GM12874 (cell line): Measurements from ENCODE around the gene UQCRC1.

Experiments used
- TF ChIP-seq, protein P1 (sequence below): IDR thresholded peaks from 2 replicates; pipeline ENCODE4 v1.5.1; 2011; ENCODE audit warnings: low read depth, mild to moderate bottlenecking, control low read depth, low read length, moderate library complexity; ENCODE audit not compliant: insufficient read depth

The UQCRC1 gene

DNA sequence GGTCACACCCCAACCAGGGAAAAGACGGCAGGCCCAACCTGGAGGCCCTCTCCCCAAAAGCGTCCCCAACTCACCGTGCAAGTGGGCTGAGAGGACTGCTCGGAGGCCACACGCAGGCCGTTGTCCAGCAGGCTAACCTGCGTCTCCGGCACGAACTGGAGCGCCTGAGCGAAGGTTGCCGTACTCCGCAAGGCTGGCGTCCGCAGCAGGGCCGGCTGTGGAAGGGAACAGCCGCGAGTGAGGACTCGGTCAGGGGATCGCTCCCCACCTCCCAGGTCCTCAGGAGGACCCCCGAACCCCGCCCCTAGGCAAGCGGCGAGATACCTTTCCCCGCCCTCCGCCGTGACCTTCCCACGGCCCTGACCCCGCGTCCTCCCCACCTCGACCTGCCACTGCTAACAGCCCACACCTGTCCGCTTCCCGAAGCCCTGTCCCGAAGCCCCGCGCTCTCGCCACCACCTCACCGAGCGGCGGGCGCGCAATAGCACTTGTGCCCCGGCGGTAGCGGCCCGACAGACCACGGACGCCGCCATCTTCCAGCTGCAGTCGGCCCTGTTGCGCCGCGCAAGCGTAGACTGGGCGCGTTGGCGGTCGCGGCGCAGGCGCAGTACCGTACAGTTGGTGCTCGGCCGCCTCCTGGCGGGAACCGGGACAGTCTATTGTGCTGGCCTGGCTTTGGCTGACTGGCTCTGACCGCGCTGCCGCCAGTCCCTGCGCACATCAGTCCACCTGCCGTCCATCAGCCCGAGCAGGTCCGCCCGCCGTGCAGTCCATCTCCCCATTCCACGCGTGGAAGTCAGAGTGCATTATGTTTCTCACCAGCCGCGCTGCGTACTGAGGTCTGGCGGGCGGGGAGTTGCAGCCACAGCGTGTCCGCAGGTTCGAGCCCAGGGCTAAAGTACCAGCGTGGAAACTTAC, at the start of gene UQCRC1:
UQCRC1 (minus strand) TSS at position 559 of the 918 bp plus-strand sequence; CDS start at position 533, 26 bp downstream.
- TF ChIP-seq, protein P1, sequence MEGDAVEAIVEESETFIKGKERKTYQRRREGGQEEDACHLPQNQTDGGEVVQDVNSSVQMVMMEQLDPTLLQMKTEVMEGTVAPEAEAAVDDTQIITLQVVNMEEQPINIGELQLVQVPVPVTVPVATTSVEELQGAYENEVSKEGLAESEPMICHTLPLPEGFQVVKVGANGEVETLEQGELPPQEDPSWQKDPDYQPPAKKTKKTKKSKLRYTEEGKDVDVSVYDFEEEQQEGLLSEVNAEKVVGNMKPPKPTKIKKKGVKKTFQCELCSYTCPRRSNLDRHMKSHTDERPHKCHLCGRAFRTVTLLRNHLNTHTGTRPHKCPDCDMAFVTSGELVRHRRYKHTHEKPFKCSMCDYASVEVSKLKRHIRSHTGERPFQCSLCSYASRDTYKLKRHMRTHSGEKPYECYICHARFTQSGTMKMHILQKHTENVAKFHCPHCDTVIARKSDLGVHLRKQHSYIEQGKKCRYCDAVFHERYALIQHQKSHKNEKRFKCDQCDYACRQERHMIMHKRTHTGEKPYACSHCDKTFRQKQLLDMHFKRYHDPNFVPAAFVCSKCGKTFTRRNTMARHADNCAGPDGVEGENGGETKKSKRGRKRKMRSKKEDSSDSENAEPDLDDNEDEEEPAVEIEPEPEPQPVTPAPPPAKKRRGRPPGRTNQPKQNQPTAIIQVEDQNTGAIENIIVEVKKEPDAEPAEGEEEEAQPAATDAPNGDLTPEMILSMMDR: peak; percentile 84

DNA sequence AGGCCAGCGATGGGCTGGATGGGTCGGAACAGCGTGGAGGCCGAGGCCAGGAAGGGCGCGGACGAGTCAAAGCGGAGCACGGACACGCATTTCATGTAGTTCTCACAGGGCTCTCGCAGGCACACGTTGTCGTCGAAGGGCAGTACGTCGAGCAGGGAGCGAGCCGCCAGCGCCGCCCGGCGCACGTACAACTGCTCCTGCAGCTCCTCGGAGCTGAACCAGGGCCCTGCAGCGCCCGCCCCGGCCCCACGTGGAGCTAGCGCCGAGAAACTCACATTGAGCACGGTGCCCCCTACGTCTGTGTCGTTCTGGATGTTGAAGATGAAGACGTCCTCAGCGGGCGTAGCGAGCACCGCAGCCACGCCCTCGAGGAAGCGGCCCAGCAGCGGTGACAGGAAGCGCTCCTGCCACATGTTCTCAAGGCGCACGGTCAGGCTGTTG, 47.4 kb upstream of the UQCRC1 start:
- TF ChIP-seq, protein P1: no peak

DNA sequence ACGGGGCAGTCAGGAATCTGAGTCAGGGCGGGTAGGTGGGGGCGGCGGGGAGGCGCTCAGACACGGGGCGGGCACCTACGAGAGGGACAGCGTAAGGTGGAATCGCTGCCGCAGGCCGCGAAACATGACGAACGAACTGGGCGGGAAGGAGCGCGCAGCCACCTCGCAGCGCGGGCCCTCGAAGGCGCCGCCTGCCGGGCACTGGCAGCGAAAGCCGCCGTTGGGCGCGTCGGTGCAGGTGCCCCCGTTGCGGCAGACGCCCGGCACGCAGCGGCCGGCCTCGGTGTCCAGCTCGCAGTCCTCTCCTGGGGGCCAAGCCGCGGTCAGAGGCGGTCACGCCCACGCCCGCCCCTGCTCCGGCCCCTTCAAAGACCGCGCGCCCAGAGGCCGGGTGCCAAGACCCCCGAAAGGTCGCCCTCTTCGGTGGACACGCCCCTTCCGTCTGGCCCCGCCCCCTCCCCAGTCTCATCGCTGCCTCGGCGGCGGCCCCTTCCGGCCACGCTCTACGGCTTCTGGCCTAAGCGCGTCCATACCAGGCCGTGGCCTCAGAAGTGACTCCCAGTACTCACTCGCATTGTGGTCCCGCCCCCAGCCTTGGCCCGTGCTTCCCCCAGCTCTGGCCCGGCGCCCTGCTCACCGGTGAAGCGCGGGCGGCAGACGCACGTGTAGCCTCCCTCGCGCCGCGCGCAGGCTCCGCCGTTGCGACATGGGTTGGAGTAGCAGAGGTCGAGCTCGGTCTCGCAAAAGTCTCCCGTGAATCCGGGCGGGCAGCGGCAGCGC, 46.8 kb upstream of the UQCRC1 start:
- TF ChIP-seq, protein P1: peak; percentile 90

DNA sequence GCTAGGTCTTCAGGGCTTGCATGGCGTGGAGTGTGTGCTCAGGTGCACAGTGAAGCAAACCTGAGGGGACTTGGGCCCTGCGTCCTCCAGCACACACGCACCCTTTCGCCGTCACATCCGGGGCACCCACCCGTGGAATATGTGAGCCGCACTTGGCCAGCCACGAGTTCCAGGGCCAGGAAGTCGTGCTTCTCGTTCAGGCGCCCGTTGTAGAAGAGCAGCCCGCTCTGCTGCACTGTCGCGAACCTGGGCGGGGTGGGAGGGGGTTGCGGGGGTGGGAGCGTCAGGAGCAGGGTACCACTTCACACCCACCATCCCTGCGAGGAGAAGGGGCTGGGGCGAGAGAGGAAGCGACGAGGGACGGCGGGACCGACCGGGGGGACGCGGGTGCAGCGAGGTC, 46.2 kb upstream of the UQCRC1 start:
- TF ChIP-seq, protein P1: no peak

DNA sequence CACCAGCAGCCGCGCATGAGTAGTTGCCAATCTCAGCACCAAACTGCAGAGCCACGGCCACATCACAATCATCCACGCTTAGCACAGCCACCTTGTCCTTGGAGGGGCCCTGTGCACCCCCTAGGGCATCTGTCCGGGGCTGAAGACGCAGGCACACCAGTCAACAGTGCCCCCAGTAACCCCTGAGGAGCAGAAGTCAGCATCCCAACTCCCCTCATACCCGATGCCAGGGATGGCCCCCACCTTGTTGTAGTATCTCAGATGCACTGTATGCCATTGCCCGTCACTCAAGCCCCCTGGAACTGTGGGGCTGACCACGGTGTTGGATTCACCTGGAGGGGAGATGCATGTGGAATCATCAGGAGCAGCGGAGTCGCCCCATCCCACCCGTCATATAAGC, 45.6 kb upstream of the UQCRC1 start:
- TF ChIP-seq, protein P1: no peak

DNA sequence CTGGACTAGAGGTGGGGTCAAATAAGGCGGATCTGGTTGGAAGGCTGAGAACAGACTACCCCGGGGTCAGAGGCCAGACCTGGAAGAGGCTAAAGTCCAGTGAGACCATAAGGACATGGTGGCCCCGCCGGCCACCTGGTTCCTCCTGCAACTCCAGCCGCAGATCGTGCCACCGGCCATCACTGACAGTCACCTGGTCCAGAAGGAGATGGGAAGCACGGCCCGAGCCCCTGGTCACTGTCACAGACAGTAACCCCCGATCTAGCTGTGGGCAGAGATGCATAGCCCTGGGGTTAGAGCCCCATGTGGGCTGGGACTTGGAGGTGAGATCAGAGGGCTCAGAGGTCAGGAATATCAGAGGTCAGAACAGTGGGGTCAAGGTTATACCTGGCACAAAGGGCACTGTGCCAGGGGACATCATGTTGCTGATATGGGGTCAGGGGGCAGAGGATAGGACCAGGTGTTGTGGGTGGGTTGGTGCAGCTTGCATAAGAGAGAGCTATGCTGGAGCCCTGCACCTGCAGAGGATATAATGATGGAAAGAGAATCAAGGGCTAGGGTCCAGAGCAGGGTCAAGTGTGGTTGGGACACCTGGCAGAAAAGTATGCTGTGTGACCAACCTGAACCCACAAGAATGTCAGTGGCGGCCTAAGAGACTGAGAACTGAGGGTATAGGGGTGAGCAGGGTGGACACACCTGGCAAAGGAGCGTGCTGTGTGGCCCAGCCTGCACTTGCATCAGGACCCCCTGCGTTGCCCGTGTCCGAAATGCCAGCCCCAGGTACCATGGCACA, 43.7 kb upstream of the UQCRC1 start:
- TF ChIP-seq, protein P1: no peak
